ENCODE results near the gene UBE2O.

Gene UBE2O

DNA sequence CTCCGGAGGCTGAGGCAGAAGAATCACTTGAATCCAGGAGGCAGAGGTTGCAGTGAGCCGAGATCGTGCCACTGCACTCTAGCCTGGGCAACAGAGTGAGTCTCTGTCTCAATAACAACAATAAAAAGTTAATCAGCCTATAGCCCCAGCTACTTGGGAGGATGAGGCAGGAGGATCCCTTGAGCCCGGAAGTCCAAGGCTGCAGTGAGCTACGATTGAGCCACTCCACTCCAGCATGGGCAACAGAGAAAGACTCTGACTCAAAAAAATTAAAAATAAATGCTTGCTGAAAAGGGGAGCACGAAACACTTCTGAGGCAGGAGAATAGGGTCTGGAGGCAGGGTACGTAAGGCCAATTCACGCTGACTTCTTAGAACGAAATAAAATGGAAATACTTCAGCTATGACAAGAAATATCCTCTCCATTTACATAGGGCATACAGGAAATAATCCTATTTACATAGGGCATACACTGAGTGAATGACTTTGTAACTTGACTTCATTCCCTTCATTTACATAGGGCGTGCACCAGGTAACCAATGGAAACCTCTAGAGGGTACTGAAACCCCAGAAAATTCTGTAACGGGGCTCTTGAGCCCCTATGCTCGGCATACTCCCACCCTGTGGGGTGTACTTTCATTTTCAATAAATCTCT lies 96.0 kb downstream of the UBE2O start:
- no peak for DNase-seq (ENCODE audit: low read depth)
- TF ChIP-seq, protein P1, sequence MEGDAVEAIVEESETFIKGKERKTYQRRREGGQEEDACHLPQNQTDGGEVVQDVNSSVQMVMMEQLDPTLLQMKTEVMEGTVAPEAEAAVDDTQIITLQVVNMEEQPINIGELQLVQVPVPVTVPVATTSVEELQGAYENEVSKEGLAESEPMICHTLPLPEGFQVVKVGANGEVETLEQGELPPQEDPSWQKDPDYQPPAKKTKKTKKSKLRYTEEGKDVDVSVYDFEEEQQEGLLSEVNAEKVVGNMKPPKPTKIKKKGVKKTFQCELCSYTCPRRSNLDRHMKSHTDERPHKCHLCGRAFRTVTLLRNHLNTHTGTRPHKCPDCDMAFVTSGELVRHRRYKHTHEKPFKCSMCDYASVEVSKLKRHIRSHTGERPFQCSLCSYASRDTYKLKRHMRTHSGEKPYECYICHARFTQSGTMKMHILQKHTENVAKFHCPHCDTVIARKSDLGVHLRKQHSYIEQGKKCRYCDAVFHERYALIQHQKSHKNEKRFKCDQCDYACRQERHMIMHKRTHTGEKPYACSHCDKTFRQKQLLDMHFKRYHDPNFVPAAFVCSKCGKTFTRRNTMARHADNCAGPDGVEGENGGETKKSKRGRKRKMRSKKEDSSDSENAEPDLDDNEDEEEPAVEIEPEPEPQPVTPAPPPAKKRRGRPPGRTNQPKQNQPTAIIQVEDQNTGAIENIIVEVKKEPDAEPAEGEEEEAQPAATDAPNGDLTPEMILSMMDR (IDR thresholded peaks at IDR 0.05; ENCODE audit: low read length, missing control alignments), result no peak
- no peak overlapping the region for H3K4me3 ChIP-seq (replicated peaks; ENCODE audit: low read depth, low read length)

DNA sequence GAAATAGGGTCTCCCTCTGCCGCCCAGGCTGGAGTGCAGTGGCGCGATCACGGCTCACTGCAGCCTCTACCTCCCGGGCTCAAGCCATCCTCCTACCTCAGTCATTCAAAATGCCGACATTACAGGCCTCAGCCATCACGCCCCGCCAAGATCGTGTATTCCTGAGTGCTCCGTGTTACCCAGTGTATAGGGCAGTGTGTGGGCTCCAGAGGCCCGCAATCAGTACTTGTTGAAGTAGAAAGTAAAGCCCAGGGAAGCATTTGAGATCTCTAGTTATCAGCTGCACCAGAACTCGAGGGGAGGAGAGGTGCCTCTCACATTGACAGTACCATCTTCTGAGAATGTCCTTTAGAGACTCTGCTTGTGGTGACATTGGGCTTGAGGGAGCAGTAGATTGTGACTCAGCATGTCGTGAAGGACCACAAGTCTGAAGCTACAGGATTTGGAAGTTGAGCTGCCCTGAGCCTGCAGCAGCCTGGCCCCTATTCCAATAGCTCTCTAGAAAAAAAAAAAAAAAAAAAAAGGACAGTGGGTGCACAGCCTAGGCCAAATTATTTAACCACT lies 98.1 kb downstream of the UBE2O start:
- no peak overlapping the region for H3K4me3 ChIP-seq (replicated peaks; ENCODE audit: low read depth, low read length)
- no peak for DNase-seq (ENCODE audit: low read depth)
- TF ChIP-seq, protein P1 (IDR thresholded peaks at IDR 0.05; ENCODE audit: low read length, missing control alignments), result no peak

DNA sequence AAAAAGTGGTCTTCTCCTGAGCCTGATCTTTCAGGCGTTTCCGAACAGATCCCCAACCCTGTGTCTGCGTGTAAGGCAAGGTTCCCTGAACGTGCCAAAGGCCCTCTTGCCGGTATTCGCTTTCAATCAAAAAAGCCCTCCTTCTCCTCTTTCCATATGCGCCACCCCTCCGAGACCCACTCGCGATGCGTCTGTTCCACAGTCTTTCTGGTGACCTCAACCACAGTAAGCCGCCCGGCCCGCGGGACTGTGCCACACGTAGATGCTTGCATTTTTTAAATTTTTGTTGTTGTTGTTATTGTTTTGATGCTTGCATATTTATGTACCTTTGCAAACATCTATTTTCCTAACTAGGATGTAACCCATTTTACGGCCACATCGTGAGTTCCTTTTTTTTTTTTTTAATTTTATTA lies 98.6 kb downstream of the UBE2O start:
- TF ChIP-seq, protein P1 (IDR thresholded peaks at IDR 0.05; ENCODE audit: low read length, missing control alignments), result no peak
- no peak for DNase-seq (ENCODE audit: low read depth)

DNA sequence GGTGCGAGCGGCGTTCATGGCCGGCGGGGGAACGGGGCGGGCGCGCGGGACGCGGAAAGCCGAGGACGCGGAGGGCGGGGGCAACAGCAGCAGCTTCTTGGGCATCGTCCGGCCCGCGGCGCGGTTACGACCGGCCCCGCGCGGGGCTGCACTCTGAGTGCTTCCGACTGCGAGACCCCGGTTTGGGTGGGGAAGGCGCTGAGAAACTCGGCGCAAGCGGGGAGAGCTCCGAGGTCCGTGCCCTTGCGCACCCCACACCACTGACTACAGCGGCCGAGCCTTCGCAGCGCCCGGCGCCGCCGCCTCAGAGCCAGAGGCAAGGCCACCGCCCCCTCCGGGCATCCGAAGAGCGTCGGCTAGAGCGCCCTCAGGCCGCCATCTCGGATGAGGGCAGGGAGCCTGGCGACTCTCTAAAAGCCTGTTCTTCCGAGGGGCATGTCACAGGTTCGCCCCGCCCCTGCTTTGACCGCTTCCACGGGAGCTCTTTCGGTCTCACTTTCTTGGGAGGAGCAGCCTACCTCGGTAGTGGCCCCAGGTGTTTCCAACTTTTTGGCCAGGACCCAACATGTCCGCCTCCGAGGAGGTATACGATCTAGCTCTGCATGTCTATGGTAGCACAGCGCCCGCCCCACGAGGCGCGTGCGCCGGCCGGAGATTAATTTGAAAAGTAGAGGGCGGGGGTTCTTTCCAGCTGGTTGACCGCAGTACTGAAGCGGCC lies 99.2 kb downstream of the UBE2O start, which contains the start of gene PRPSAP1:
PRPSAP1 (minus strand) TSS at position 318 of the 718 bp plus-strand sequence; CDS start at position 105, 213 bp downstream.
- peak within 1 kb of the TSS; percentile 79 for H3K4me3 ChIP-seq (replicated peaks; ENCODE audit: low read depth, low read length)
- TF ChIP-seq, protein P1 (IDR thresholded peaks at IDR 0.05; ENCODE audit: low read length, missing control alignments), result peak; percentile 51
- DNase-seq (ENCODE audit: low read depth), result peak; percentile 93

More for the DNA sequence above, 98.6 kb downstream of the UBE2O start:
- H3K4me3 ChIP-seq (replicated peaks; ENCODE audit: low read depth, low read length), result peak overlapping the region; percentile 79

DNA sequence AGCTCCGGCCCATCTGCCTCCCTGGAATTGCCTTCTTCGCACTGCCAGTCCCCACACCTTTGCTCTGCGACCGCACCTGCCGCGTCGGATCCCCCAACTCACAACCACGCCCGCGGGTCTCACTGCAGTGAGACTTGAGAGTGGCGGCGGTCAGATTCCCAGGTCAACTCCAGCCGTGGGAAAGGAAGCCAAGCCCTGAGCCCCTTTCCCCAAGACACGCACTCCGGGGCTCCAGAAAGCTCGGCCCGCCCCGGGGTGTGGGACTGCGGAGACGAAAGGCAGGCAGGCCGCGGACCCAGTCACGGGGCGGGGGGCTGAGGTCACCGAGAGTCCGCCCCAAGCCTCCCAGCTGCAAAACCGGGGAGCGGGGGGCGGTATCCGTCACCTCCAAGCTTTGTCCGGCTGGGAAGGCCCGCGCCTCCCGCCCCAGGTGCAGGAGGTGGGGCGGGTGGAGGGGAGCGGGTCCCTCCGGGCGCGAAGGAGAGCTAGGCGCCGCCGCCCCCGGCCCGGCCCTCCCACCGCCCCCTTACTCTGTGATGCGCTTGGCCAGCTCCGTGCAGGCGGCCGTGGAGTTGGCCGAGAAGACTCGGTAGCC lies 99.9 kb downstream of the UBE2O start:
- DNase-seq (ENCODE audit: low read depth), result no peak
- peak overlapping the region; percentile 79 for H3K4me3 ChIP-seq (replicated peaks; ENCODE audit: low read depth, low read length)
- TF ChIP-seq, protein P1 (IDR thresholded peaks at IDR 0.05; ENCODE audit: low read length, missing control alignments), result no peak

DNA sequence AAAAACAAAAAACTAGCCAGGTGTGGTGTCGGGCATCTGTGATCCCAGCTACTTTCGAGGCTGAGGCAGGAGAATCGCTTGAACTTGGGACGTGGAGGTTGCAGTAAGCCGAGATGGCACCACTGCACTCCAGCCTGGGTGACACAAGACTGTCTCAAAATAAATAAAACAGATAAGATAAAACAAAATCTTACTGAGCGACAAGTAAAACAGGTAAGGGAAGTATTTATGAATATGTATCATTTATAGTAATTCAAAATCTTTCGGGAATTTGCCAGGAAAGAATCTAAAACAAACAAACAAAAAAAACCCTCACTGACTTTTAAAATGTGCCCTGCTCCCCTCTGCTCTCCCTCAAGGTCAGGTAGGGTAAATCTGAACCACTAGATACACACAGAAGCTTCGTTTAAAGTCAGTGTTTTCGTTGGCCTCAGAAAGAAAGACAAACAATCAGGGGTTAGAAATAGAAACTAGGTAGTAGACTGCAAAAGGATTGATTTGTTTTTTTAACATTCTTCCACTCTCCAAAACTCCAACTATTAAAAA lies 101.4 kb downstream of the UBE2O start:
- TF ChIP-seq, protein P1 (IDR thresholded peaks at IDR 0.05; ENCODE audit: low read length, missing control alignments), result no peak
- DNase-seq (ENCODE audit: low read depth), result no peak
- no peak overlapping the region for H3K4me3 ChIP-seq (replicated peaks; ENCODE audit: low read depth, low read length)

All from fibroblast of pulmonary artery (primary cell).